Suprapubic skin (tissue), 4 donors: Measurements from ENCODE around the gene FHOD3. TPM values are rescaled to one million over a fixed set of nuclear protein-coding genes. Genes with fewer than 3 reads are reported as not detected.

Experiments
- DNase-seq, 2 donors: peaks; one replicate each; pipeline ENCODE4 v3.0.0-alpha.2; 2019; ENCODE audit warnings: low spot score in 2 of 2
- H3K27ac ChIP-seq: fragments of 200-600 bp; sonication (generic); one replicate; pipeline ENCODE4 v1.5.1; 2019
- H3K27me3 ChIP-seq: fragments of 200-600 bp; sonication (generic); one replicate; pipeline ENCODE4 v1.5.1; 2019
- H3K36me3 ChIP-seq: fragments of 200-600 bp; sonication (generic); one replicate; pipeline ENCODE4 v1.5.1; 2019
- H3K4me1 ChIP-seq: fragments of 200-600 bp; sonication (generic); one replicate; pipeline ENCODE4 v1.5.1; 2019
- H3K4me3 ChIP-seq: fragments of 200-600 bp; sonication (generic); one replicate; pipeline ENCODE4 v1.5.1; 2019; ENCODE audit warnings: mild to moderate bottlenecking
- H3K9me3 ChIP-seq: fragments of 200-600 bp; sonication (generic); one replicate; pipeline ENCODE4 v1.5.1; 2019
- EP300 ChIP-seq: sonication (generic); formaldehyde crosslinking; IDR thresholded peaks from one replicate; pipeline ENCODE4 v1.6.1; 2017; ENCODE audit warnings: antibody characterized with exemption
- POLR2A ChIP-seq, 2 donors: fragments of 450-650 bp; IDR thresholded peaks; one replicate each; pipeline ENCODE4 v1.6.1; 2017; ENCODE audit warnings: antibody characterized with exemption in 2 of 2, mild to moderate bottlenecking in 2 of 2, moderate library complexity in 2 of 2
- POLR2AphosphoS5 ChIP-seq, 3 donors: sonication (generic); formaldehyde crosslinking; IDR thresholded peaks; one replicate each; pipeline ENCODE4 v1.6.1; 2017; ENCODE audit warnings: antibody characterized with exemption in 3 of 3
- WGBS: methylation state at CpG from one replicate; pipeline ENCODE4 v1.1.5; 2018; 5-methylcytosine and 5-hydroxymethylcytosine counted together
- total RNA-seq, 4 donors: library from RNA; depleted of rRNA; stranded (reverse); fragments of >200 nt; gene quantifications; one replicate each; pipeline ENCODE4 v1.1.0, GENCODE V29; 2016
- TF ChIP-seq, protein P1 (sequence below), 2 donors: fragments of 200-600 bp in 1 of 2; fragments of 450-650 bp in 1 of 2; sonication (generic) in 1 of 2; IDR thresholded peaks; one replicate each; pipeline ENCODE4 v1.5.1; 2016 to 2019; ENCODE audit warnings: antibody characterized with exemption in 2 of 2, mild to moderate bottlenecking in 1 of 2, moderate library complexity in 1 of 2

The FHOD3 gene
- total RNA-seq, 4 donors from 2014 or later: 5.8 to 18.7 (median 15.5) TPM

DNA sequence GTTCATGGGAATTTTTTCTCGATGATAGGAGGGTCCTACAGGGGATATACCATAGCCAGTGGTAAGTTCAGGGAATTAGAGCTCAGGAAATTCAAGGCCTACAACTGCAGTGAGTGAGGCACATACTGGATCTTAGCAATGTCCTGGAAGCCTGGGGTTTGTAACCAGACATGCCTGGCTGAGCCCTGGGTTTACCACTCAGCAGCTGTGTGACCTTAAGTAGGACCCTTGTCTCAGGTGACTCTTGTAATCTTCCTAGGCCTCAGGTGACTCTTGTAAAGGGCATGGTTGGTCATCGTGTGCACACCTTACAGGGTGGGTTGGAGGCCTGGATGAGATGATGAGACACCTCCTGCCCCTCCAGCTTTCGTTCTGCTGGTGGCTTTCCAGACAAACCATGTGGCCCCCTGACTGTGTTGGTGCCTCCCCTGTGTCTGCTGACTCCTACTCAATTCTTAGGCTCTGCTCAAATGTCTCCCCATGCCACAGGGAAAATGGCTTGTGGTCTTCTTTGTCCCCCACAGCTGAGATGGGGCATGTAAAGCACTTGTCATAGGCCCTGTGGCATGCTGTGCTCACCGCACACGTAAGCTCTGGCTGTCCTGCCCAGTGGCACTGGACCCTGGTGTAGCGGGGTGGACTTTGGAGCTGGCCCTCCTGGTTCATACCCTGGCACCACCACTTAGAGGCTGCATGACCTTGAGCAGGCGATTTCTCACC lies 94.1 kb downstream of the FHOD3 start:
- TF ChIP-seq, protein P1, sequence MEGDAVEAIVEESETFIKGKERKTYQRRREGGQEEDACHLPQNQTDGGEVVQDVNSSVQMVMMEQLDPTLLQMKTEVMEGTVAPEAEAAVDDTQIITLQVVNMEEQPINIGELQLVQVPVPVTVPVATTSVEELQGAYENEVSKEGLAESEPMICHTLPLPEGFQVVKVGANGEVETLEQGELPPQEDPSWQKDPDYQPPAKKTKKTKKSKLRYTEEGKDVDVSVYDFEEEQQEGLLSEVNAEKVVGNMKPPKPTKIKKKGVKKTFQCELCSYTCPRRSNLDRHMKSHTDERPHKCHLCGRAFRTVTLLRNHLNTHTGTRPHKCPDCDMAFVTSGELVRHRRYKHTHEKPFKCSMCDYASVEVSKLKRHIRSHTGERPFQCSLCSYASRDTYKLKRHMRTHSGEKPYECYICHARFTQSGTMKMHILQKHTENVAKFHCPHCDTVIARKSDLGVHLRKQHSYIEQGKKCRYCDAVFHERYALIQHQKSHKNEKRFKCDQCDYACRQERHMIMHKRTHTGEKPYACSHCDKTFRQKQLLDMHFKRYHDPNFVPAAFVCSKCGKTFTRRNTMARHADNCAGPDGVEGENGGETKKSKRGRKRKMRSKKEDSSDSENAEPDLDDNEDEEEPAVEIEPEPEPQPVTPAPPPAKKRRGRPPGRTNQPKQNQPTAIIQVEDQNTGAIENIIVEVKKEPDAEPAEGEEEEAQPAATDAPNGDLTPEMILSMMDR (IDR thresholded peaks at IDR 0.05): no peak
- TF ChIP-seq POLR2AphosphoS5 (IDR thresholded peaks at IDR 0.05) (no peak), EP300 (no peak), POLR2A (IDR thresholded peaks at IDR 0.05) (no peak)
- Histone ChIP-seq H3K4me1 (peaks cover 2% of the 10 kb centered on the region), H3K27ac (no peak overlapping the region), H3K9me3 (peaks cover 8% of the 10 kb centered on the region), H3K36me3 (no peaks in the 10 kb centered on the region), H3K4me3 (no peak overlapping the region), H3K27me3 (no peaks in the 10 kb centered on the region)
- DNase-seq: no peak
- 87% methylated on average over 4 of the region's 7 CpGs for WGBS

DNA sequence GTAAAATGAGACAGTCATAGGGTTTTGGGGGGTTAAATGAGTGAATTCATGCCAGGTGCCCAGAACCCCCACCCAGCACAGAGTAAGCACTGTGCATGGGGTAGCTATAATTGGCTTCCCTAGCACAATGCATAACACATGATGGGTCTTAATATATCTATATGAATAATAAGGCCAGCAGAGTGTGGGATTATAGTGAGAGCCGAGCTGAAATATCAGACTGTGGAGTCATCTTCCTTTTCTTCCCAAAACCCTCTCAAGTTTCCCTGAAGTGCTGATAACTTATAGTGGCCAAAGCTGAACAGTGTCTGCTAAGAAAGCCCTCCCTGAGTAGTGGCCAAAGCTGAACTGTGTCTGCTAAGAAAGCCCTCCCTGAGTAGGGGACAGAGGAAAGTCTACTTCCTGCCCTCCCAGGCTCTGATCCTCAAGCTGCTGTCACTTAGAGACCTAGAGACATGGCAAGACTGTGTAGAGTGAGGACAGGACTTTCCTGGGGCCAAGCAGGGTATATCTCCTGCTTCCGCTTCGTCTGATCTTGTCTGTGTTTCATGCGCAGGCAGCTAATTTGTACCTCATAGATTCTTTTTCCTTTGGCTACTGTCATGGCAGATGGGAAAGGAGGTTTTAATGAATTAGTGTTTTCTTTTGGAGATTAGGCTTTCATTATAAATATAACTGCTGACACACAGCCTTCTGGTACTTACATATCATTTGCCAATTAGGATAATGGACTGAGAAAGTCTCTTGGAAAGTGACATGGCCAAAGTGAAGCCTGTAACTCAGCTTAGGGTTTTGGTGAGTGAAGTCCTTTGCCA lies 94.9 kb downstream of the FHOD3 start:
- no peaks in the 10 kb centered on the region for H3K36me3 ChIP-seq
- H3K4me3 ChIP-seq: no peak overlapping the region
- no peaks in the 10 kb centered on the region for H3K4me1 ChIP-seq
- WGBS: 76% methylated on average over 4 of the region's 4 CpGs
- H3K27ac ChIP-seq: no peak overlapping the region
- TF ChIP-seq POLR2A (IDR thresholded peaks at IDR 0.05): no peak
- no peak for TF ChIP-seq EP300
- TF ChIP-seq POLR2AphosphoS5 (IDR thresholded peaks at IDR 0.05): no peak
- TF ChIP-seq, protein P1 (IDR thresholded peaks at IDR 0.05): no peak
- DNase-seq: no peak
- peaks cover 8% of the 10 kb centered on the region for H3K9me3 ChIP-seq
- H3K27me3 ChIP-seq: no peaks in the 10 kb centered on the region

DNA sequence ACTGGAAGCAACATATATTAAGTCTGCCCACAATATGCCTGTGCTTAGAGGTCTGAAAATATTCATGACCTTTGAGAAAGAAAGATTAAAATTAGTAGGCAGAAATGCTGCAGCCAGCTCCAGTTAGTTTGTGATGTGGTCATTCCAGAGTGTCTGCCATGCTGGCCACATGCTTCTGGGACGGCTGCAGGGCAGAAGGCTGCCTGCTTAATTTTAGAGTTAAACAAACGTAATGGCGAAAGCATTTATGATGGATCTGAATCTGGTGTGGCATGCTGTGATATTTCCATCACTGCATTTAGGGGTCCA lies 95.4 kb downstream of the FHOD3 start:
- no peak for DNase-seq
- H3K27me3 ChIP-seq: no peaks in the 10 kb centered on the region
- TF ChIP-seq EP300 (no peak), POLR2AphosphoS5 (IDR thresholded peaks at IDR 0.05) (no peak), POLR2A (IDR thresholded peaks at IDR 0.05) (no peak)
- TF ChIP-seq, protein P1 (IDR thresholded peaks at IDR 0.05): no peak
- WGBS: 78% methylated on average over 3 of the region's 3 CpGs
- H3K4me3 ChIP-seq: no peak overlapping the region
- no peaks in the 10 kb centered on the region for H3K36me3 ChIP-seq
- H3K27ac ChIP-seq: no peak overlapping the region
- H3K4me1 ChIP-seq: no peaks in the 10 kb centered on the region
- peaks cover 8% of the 10 kb centered on the region for H3K9me3 ChIP-seq

GRCh38 chr18:36394486-36394885 lies 97.0 kb downstream of the FHOD3 start:
- no peak for DNase-seq
- Histone ChIP-seq H3K36me3 (no peaks in the 10 kb centered on the region), H3K9me3 (peaks cover 8% of the 10 kb centered on the region), H3K4me3 (no peak overlapping the region), H3K27me3 (no peaks in the 10 kb centered on the region), H3K4me1 (no peaks in the 10 kb centered on the region), H3K27ac (no peak overlapping the region)
- TF ChIP-seq, protein P1 (IDR thresholded peaks at IDR 0.05): no peak
- TF ChIP-seq EP300 (no peak), POLR2A (IDR thresholded peaks at IDR 0.05) (no peak), POLR2AphosphoS5 (IDR thresholded peaks at IDR 0.05) (no peak)
- WGBS: 61% methylated on average over 3 of the region's 3 CpGs

DNA sequence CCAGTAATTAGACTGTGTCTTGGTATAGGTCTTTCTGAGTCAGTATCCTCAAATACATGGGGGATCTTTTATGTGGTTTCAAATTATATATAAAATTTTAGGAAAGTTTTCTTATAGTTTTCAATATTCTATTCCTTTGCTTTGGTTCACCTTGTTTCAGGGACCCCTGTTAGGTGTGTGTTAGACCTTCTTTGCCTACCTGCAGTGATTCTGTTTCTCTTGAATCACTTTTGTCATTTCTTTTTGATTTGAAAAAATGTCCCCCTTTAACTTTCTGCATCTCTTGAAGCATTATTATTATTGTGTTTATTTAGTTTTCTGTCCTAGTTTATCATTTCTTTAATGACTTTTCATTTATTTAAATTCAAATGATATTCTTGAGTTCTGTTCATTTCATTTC lies 98.7 kb downstream of the FHOD3 start:
- TF ChIP-seq POLR2A (IDR thresholded peaks at IDR 0.05) (no peak), EP300 (no peak), POLR2AphosphoS5 (IDR thresholded peaks at IDR 0.05) (no peak)
- TF ChIP-seq, protein P1 (IDR thresholded peaks at IDR 0.05): no peak
- H3K27me3 ChIP-seq: no peaks in the 10 kb centered on the region
- H3K4me1 ChIP-seq: no peaks in the 10 kb centered on the region
- H3K4me3 ChIP-seq: no peak overlapping the region
- no peak for DNase-seq
- H3K9me3 ChIP-seq: peaks cover 8% of the 10 kb centered on the region
- H3K27ac ChIP-seq: no peak overlapping the region
- H3K36me3 ChIP-seq: no peaks in the 10 kb centered on the region
